HG03469 (cell line): ENCODE data around the gene ZBTB48.
"Not testable (repeated sequence)": the region's sequence is repeated elsewhere in the genome, so short reads cannot be mapped to it uniquely, and the experiment has no call there.

Experiments used
- ATAC-seq: cut with Tn5 transposase; IDR thresholded peaks from one replicate; pipeline ENCODE4 v1.9.1; 2021; ENCODE audit warnings: mild to moderate bottlenecking, moderate library complexity, moderate number of reproducible peaks; ENCODE audit not compliant: unreplicated experiment

ZBTB48 gene

DNA sequence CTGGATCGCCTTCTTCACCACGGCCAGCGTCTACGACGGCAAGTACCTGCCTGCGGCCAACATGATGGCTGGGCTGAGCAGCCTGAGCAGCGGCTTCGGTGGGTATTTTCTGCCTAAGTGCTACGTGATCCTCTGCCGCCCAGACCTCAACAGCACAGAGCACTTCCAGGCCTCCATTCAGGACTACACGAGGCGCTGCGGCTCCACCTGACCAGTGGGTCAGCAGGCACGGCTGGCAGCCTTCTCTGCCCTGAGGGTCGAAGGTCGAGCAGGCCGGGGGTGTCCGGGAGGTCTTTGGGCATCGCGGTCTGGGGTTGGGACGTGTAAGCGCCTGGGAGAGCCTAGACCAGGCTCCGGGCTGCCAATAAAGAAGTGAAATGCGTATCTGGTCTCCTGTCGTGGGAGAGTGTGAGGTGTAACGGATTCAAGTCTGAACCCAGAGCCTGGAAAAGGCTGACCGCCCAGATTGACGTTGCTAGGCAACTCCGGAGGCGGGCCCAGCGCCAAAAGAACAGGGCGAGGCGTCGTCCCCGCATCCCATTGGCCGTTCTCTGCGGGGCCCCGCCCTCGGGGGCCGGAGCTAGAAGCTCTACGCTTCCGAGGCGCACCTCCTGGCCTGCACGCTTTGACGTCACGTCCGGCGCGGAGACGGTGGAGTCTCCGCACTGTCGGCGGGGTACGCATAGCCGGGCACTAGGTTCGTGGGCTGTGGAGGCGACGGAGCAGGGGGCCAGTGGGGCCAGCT lies at the start of gene ZBTB48:
TSS of gene ZBTB48 (plus strand) at position 621 of the 745 bp plus-strand sequence. CDS start 616 bp downstream, outside the sequence.
- ATAC-seq = peak; percentile 94

DNA sequence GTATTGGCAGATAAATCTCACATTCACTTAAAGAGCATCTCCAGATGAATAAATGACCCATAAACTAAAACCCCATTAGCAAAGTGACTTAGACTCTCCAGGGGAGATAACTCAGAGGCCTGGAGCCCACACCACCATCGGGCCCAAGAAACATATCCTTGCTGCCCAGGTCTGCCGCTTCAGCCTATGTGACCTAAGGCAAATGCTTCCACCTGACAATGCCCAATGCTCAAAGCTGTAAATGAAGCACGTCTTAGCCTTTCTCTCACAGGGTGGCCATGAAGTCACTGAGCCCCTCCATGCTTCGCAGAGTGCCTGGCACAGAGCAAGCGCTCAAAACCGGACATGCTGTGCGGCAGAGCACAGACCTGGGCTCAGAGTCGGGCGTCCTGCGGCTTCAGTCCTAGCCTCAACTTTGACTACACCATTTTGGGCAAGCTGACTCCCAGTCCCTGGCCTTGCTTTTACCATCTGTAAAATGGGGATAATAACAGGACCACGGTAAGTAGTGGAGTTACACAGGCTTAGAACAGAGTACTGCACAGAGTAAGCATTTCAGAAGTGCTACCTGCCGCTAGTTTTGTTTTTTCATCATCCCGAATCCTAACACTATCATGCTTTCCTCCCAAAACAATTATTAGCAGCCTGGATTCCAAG lies 49.2 kb upstream of the ZBTB48 start:
- no peak for ATAC-seq

DNA sequence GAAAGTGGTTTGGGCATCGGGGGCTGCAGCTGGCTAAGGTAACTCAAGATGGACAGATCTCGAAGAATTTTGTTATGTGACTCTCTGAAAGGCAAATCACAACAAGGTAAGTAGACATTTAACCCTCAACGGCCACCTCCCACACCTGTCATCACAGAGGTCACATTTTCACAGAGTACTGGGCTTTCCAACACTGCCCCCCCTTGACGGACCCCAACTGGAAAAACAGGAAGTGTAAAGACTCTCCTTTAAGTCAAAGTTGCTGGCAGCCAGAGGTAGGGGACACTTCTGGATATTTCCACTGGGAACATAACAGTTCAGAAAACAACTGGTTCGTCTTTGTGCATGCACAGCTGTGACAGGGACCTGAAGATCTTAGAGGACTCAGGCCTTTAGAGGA lies 47.8 kb upstream of the ZBTB48 start:
- ATAC-seq = no peak

DNA sequence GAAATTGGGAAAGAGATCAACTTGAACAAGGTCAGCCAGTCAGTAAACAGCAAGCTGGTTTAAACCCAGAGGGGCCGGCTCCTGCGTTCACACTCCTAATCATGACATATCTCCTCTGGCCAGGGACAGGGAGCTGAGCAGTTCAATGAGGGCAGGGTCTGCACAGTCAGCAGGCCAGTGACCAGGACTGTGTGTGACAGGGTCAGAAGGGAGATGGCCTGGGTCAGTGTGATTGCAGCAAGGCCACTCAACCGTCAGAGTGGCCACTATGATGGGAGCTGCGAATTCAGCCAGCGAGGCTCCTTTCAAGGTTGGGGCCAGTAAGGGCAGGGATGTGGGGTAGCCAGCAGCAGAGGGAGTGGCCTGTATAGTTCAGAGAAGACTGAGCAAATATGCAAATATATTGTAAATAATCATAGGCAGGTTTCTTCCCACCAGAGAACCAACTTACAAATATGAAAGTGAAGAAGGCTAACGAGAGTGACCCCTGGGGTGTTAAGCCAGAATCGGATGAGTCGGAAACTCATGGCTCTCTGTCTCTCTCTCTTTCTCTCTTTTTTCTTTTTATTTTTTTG lies 45.5 kb upstream of the ZBTB48 start:
- no peak for ATAC-seq

DNA sequence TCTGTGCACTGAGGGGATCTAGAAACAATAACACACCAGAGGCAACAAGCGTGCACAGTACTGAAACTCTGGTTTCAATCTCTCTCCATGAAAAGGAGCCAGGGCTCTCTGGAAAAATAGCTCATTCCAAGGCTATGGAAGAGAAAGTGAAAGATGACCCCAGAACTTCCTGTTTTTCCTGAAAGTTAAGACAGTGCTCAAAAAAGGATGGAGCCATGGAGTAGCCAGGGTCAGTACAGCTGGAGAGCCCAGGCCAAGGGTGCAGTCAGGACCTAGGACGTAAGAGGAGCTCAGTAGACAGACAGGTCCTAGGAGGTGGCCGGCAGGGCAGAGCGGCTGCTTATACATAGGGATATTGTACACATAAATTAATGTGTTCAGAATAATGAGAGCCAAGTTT lies 44.6 kb upstream of the ZBTB48 start:
- no peak for ATAC-seq

DNA sequence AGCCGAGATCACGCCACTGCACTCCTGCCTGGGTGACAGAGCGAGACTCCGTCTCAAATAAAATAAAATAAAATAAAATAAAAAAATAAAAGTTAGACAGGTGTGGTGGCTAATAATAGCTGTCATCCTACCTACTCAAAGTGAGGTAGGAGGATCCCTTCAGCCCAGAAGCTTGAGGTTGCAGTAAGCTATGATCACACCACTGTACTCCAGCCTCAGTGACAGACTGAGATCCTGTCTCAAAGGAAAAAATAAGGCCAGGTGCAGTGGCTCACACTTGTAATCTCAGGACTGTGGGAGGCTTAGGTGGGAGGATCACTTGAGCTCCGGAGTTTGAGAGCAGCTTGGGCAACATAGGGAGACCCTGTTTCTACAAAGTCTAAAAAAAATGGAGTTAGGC lies 43.5 kb upstream of the ZBTB48 start:
- ATAC-seq = no peak

DNA sequence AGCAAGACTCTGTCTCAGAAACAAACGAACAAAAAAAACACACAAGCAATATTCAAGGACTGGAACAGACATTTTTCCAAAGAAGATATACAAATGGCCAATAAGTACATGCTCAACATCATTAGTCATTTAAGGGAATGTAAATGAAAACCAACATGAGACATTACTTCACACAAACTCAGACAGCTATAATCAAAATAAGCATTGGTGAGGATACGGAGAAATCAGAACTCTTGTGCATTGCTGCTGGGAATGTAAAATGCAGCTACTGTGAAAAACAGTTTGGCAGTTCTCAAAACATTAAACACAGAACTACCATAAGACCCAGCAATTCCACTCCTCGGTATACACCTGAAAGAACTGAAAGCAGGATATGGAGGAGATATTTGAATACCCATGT lies 40.8 kb upstream of the ZBTB48 start:
- ATAC-seq = no peak

DNA sequence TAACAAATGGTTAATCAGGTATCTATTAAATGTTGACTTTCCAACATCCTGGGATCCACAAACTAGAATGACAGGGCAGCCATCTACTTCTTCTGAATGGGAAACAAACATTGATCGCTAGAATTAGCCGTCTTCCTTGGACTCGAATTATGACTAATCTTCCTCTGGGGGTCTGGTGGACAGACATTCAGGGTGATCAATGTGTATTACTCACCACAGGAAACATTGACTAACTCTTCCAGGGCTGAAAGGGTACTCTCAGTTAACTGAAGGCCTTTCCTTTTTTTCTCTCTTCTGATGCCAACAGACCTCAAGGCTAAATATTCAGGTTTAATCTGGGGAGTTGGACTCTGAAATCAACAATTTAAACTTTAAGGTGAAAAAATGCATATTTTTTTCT lies 35.0 kb upstream of the ZBTB48 start:
- ATAC-seq = no peak

DNA sequence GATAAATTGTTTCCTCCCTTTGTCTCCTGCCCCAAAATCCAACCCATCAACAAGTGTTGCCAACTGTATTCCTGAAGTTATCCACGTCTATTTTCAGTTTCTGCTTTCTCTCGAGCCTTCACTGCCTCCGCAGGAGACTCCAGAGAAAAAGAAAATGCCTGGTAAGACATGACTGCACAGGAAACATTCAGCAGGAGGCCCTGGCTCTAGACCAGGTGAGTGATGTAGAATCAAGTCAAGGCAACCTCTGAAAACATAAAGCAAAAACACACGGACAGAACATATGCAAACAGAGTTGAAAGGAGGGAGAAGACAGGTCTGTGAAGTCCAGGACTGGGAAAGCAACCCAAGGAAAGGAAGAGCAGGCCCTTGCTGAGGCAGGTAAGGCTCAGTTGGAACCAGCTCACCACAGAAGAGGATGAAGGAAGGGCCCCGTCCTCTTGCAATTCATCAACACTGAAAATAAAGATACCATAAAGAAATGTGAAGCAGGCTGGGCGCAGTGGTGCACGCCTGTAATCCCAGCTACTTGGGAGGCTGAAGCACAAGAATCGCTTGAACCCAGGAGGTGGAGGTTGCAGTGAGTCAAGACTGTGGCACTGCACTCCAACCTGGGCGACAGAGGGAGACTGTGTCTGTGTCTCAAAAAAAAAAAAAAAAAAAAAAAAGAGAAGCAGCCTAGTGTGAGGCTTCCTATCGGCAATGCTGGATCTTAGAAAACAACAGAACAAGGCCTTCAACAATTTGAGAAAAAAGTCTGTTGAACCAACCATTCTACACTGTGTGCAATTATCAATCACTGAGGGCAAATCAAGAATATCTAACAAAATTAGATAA lies 34.3 kb upstream of the ZBTB48 start:
- ATAC-seq = no peak

DNA sequence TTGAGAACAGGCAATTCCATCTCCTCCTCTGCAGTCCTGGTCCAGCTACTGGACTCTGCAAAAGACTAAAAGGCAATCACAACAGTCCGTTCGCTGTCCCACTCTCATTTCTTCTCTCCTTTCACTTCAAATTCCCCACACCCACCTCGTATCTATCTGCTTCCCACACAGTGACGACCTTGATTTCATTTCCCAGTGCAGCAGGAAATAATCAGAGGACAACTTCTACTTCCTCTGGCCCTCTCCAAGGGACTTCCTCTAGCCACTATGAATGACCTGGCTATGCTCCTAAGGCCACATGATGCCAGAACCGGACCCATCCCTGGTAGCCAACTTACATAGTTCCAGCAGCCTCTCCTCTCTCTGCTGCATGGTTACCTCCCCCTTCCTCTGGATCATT lies 33.5 kb upstream of the ZBTB48 start:
- no peak for ATAC-seq

DNA sequence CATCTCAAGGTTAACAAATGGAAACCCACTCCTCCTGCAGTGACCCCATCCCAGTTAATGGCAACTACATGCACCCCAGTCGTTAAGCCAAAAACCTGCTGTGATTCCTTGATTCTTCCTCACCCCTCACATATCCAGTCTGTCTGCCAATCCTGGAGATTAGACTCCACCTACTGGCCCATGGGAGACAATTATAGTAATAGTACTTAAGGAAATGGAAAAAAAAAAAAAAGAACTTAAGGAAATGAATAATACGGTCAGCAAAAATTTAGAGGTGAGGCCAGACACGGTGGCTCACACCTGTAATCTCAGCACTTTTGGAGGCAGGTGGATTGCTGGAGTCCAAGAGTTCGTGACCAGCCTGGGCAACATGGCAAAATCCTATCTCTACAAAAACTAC lies 32.5 kb upstream of the ZBTB48 start:
- ATAC-seq = no peak

DNA sequence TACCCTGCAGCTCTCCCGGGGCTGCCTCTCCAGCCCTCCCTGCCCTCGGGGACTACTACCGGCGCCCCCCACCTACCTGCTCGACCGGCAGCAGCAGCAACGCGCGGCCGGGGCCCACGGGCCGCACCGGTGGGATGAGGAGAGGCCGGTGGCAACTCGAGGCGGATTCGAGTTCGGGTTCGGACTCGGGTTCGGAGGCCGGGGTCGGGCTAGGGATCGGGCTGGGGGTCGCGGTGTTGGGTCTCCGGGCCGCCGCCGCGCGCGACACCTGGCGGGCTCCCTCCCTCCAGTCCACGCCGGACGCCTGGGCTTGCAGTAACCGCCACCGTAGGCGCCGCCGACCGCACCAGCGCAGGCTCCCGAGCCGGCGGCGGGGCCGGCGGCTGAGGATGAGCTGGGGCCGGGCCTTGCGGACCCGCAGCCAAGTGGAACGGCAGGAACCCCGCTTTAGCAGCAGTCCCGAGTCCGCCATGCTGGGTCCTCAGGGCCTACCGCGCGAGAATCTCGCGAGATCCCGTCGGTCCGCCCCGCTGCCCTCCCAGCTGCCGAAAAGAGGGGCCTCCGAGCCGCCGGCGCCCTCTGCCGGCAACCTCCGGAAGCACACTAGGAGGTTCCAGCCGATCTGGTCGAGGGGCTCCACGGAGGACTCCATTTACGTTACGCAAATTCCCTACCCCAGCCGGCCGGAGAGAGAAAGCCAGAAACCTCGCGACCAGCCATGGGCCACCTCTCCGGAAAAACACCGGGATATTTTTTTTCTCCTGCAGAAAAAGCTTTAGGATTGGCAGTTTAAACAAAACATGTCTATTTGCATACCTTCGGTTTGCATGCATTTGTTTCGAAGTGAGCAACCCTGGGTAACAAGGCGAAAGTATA lies 25.5 kb upstream of the ZBTB48 start, which contains the start of gene NOL9:
TSS of gene NOL9 (minus strand) at position 483 of the 876 bp plus-strand sequence. CDS start at position 472, 11 bp downstream.
- ATAC-seq = peak; percentile 72

DNA sequence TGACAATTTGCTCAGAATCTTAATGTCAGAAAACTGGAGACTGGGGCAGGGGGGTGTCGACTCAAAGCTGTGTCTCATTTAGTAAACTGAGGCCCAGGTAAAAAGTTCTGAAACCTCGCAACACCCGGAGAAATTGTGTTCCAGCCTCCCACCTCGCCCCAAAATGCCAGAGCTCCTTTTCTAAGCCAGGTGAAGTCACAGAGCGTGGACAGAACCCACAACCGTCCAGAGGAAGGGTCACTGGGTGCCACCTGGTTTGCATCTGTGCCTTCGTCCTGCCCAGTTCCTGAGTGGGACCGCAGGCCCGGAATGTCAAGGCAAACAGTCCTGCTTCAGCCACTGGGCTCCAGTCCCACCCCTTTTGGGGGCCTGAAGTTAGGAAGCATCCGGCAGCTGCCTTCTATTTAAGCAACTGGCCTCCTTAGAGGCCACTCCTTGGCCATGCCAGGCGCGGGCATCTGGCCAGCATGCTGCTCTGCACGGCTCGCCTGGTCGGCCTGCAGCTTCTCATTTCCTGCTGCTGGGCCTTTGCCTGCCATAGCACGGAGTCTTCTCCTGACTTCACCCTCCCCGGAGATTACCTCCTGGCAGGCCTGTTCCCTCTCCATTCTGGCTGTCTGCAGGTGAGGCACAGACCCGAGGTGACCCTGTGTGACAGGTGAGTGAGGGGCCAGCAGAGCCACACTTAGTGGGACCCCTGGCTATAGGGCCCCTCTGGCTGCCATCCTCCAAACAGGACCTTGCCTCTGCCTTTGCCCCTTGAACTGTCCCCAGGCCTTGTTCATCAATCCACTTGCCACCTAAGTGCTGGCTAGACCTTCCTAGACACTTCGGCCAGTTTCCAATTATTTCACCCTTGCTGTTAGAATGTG lies 24.7 kb upstream of the ZBTB48 start, which contains the start of gene TAS1R1:
TSS of gene TAS1R1 (plus strand) at position 401 of the 872 bp plus-strand sequence. CDS start at position 468, 67 bp downstream.
- ATAC-seq = no peak

DNA sequence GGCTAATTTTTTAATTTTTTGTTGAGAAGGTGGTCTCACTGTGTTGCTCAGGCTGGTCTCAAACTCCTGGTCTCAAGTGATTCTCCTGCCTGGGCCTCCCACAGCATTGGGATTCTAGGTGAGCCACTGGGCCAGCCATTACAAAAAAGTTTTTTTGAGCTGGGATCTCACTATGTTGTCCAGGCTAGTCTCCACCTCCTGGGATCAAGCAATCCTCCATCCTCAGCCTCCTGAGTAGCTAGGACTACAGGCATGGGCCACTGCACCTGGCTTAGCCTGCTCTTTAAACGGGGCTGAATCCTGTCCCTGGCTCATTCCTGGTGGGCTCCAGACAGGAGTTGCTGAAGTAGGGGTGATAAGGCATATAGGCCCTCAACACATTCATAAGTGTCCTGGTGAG lies 22.2 kb upstream of the ZBTB48 start:
- ATAC-seq = no peak

DNA sequence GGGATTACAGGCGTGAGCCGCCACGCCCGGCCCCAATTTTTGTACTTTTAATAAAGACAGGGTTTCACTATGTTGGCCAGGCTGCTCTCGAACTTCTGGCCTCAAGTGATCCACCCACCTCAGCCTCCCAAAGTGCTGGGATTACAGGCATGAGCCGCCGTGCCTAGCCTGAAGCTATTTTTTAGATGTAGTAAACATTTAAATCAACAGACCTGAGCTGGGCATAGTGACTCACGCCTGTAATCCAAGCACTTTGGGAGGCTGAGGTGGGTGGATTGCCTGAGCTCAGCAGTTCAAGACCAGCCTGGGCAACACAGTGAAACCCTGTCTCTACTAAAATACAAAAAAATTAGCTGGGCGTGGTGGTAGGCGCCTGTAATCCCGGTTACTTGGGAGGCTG lies 20.6 kb upstream of the ZBTB48 start:
- not testable (repeated sequence) for ATAC-seq

DNA sequence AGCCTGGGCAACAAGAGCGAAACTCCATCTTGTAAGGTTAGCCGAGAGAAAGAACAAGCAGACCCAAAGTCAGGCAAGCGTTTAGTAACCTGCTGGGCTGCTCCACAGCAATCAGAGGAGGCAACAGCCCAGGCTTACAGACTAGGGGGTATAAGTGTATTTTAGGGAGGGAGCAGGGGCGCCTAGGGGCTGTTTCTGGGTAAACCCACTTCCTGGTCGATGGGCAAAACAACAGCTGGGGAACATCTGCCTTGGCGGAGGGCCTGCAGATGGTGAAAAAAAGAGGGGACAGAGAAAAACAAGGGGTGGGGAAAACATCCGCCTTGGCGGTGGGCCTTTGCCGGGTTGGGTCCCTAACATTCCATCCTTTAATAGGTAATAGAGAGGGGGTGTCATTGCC lies 19.5 kb upstream of the ZBTB48 start:
- no peak for ATAC-seq

DNA sequence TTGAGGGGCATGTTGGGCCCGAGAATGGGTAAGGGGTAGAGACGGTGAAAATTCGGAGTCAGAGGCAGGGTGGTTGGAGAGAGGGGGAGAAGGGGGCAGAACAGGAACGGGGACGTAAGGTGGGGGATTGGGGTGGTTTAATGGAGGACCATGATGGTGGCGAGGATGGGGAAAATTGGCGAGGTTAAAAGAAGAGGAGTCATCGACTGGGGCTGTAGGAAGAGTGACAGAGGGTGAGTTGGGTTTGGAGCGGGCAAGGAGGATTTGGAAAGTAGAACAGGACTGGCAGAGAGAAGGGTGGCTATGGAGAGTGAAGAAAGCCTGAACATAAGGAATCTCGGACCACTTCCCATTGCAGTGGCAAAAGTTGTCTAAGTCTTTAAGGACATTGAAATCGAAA lies 10.8 kb upstream of the ZBTB48 start:
- no peak for ATAC-seq

DNA sequence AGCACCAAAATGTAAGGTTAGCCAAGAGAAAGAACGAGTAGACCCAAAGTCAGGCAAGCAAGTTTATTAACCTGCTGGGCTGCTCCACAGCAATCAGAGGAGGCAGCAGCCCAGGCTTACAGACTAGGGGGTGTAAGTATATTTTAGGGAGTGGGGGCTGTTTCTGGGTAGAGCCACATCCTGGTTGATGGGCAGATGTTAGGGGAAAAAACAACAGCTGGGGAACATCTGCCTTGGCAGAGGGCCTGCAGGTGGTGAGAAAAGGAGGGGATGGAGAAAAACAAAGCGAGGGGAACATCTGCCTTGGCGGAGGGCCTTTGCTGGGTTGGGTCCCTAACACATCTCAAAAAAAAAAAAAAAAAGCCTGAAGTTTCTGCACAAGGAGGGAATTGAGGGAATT lies 9.7 kb upstream of the ZBTB48 start:
- ATAC-seq = no peak

DNA sequence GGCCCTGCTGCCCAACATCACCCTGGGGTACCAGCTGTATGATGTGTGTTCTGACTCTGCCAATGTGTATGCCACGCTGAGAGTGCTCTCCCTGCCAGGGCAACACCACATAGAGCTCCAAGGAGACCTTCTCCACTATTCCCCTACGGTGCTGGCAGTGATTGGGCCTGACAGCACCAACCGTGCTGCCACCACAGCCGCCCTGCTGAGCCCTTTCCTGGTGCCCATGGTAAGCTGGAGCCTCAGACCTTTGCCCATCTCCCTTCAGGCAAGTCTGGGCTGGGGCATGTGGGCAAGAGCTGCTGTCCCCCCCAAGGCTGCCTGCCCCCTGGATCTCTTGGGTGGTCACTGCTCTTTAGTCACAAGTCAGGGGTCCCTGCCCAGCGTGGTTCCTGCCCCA lies 8.8 kb upstream of the ZBTB48 start:
- ATAC-seq = no peak
